WI38 (cell line): Measurements from ENCODE around the gene TBX2.

Source experiments
- H3K4me3 ChIP-seq: 2 replicates; pipeline ENCODE4 v1.5.1; 2011; ENCODE audit warnings: low read depth, mild to moderate bottlenecking, control low read depth, low read length
- TF ChIP-seq, protein P1 (sequence below): IDR thresholded peaks from 2 replicates; pipeline ENCODE4 v1.5.1; 2012; ENCODE audit warnings: low read depth, mild to moderate bottlenecking, control low read depth, low read length

TBX2 gene

DNA sequence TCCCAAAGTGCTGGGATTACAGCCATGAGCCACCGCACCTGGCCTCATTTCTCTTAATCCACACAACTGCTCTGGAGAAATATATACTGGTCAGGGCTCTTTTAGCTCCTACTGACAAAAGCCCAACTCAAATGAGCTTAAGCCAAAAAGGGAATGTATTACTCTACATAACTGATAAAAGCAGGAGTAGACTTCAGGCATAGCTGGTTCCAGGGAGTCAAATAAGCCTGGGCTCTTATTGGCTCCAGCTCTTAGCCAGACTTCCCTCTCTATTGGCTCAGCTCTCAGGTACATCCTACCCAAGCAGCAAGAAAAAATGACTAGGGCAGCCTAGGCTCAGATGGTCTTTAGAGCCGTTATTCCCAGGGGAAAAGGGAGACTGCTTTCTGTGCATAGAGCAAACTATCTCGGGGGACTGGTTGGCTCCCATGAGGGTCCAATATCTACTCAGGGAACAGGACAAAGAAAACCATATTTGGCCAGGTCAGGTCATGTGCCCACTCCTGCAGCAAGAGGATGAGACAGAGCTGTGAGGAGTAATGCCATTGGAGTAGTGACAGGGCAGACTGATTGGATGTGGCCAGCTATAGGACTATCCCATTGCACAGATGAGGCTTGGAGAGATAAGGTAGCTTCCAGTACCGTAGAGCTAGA, 21.2 kb downstream of the TBX2 start:
- H3K4me3 ChIP-seq = no peak overlapping the region
- TF ChIP-seq, protein P1, sequence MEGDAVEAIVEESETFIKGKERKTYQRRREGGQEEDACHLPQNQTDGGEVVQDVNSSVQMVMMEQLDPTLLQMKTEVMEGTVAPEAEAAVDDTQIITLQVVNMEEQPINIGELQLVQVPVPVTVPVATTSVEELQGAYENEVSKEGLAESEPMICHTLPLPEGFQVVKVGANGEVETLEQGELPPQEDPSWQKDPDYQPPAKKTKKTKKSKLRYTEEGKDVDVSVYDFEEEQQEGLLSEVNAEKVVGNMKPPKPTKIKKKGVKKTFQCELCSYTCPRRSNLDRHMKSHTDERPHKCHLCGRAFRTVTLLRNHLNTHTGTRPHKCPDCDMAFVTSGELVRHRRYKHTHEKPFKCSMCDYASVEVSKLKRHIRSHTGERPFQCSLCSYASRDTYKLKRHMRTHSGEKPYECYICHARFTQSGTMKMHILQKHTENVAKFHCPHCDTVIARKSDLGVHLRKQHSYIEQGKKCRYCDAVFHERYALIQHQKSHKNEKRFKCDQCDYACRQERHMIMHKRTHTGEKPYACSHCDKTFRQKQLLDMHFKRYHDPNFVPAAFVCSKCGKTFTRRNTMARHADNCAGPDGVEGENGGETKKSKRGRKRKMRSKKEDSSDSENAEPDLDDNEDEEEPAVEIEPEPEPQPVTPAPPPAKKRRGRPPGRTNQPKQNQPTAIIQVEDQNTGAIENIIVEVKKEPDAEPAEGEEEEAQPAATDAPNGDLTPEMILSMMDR = no peak

DNA sequence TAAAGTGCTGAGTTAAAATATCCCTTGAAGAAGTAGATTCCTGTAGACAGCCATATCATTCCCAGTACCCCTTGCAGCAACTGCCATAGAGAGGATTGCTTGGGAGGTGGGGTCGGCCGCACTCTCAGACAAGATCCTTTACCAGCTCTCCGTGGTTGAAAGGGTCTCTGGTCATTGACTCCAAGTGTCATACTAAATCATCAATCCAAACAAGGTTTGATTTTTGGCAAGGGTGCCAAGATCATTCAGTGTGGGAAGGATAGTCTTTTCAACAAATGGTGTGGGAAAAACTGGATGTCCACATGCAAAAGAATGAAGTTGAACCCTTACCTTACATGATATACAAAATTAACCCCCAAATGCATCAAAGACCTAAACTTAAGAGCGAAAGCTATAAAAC, 21.8 kb downstream of the TBX2 start:
- TF ChIP-seq, protein P1 = no peak
- no peak overlapping the region for H3K4me3 ChIP-seq

DNA sequence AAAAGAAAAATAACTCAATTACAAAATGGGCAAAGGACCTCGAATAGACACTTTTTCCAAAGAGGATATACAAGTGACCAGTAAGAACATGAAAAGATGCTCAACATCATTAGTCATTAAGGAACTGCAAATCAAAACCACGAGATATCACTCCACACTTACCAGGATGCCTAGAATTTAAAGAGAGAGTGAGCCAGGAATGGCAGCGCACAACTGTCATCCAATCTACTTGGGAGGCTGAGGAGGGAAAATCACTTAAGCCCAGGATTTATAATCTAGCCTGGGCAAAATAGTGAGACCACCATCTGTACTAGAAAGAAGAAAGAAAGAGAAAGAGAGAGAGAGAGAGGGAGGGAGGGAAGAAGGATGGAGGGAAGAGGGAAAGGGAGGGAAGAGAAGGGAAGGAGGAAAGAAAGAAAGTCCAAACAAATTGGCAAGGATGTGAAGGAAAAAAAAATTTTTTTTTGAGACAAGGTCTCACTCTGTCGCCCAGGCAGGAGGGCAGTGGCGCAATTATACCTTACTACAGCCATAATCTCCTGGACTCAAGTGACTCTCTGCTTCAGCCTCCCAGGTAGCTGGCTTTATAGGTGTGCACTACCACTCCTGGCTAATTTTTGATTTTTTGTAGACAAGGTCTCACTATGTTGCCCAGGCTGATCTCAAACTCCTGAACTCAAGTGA, 22.6 kb downstream of the TBX2 start:
- no peak overlapping the region for H3K4me3 ChIP-seq
- TF ChIP-seq, protein P1 = no peak

DNA sequence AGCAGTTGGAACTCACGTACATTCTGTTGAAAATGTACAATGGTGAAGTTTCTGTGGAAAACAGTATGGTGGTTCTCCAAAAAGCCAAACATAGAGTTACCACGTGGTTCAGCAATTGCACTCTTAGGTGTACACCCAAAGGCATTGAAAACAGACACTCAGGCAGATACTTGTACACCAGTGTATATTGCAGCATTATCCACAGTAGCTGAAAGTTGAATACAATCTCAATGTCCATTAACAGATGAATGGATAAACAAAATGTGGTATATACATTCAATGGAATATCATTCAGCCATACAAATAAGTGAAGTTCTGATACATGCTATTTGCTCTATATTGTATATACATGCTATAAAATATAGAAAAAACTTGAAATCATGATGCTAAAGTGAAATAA, 23.2 kb downstream of the TBX2 start:
- H3K4me3 ChIP-seq = no peak overlapping the region
- TF ChIP-seq, protein P1 = no peak

DNA sequence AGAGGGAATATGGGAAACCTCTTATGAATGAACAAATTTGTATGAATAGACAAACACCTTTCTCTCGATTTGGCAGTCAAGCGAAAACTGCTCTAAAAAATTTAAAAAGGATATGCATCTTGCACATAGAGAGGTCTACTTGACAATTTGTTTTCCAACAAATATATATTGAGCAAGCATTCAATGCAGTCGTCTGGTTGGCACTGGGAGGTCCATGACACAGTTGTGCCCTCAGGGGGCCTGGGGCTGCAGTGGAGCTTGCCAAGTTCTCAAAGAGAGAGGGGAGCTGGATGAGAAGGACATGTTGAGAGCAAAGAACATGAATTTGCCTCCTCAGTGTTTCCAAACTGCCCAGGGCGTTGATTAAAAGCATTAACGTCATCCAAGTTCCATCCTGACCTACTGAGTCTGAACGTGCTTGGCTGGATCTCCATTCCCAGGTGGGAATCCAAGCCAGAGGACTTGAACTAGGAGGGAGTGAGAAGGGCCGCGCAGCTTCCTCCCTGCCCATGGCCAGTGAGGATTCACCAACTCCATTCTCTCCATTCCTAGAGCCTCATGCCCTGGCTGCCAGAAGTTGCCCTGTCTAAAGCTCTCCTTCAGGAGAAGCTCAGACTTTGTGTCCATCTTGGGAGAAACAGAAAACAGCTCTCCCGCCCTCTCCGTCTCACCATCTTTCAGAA, 24.5 kb downstream of the TBX2 start:
- no peak overlapping the region for H3K4me3 ChIP-seq
- TF ChIP-seq, protein P1 = no peak

DNA sequence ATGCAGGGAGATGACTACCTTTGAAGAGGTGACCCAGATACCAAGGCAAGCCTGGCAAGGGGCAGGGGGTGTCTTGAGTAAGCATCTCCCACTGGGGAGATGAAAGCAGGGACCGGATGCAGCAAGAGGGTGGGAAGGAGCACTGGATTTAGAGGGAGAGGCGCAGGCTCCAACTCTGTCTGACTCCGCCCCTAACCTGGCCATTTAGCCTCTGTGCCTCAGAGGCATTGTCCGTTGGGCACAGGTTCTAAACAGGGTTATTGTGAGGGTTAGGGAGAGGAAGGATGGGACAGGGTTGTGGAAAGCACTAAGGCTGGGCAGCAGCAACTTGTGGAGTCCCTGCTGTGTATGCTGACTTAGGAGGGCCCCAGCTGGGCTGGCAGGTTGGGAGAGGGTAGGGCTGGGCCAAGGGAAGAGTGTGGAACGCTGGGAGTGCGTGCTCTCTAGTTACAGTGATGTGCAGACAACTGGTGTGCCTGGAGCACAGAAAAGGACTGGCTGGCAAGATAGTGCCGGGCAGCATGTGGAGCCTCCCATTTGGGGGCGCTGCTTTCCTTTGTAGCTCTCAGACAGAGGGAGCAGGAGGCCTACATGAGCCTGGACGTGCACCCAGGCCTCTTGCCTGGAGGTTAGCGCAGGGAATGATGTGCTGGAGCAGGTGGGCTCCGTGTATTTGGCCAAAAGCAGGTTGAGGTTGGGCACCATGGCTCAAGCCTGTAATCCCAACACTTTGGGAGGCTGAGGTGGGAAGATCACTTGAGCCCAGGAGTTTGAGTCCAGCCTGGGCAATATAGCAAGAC, 26.2 kb downstream of the TBX2 start:
- TF ChIP-seq, protein P1 = no peak
- H3K4me3 ChIP-seq = no peak overlapping the region
